Thyroid gland (tissue), 4 donors: ENCODE data around the gene KLHL21.

ENCODE experiments used
- POLR2A ChIP-seq, 2 donors: fragments of 450-650 bp; IDR thresholded peaks; one replicate each; pipeline ENCODE4 v1.6.1; 2017; ENCODE audit warnings: antibody characterized with exemption in 2 of 2, mild to moderate bottlenecking in 2 of 2, moderate library complexity in 1 of 2
- TF ChIP-seq, protein P1 (sequence below), 6 experiments: fragments of 200-600 bp in 3 of 6; fragments of 450-650 bp in 3 of 6; sonication (generic) in 3 of 6; IDR thresholded peaks; one replicate each; pipeline ENCODE4 v1.5.1; 2016 to 2019; ENCODE audit warnings: antibody characterized with exemption in 6 of 6, mild to moderate bottlenecking in 2 of 6, inconsistent platforms in 1 of 6, moderate library complexity in 1 of 6

GRCh38 chr1:6580593-6581409 lies 21.9 kb downstream of the KLHL21 start:
- TF ChIP-seq, protein P1, sequence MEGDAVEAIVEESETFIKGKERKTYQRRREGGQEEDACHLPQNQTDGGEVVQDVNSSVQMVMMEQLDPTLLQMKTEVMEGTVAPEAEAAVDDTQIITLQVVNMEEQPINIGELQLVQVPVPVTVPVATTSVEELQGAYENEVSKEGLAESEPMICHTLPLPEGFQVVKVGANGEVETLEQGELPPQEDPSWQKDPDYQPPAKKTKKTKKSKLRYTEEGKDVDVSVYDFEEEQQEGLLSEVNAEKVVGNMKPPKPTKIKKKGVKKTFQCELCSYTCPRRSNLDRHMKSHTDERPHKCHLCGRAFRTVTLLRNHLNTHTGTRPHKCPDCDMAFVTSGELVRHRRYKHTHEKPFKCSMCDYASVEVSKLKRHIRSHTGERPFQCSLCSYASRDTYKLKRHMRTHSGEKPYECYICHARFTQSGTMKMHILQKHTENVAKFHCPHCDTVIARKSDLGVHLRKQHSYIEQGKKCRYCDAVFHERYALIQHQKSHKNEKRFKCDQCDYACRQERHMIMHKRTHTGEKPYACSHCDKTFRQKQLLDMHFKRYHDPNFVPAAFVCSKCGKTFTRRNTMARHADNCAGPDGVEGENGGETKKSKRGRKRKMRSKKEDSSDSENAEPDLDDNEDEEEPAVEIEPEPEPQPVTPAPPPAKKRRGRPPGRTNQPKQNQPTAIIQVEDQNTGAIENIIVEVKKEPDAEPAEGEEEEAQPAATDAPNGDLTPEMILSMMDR (IDR thresholded peaks at IDR 0.05): no peak
- TF ChIP-seq POLR2A (IDR thresholded peaks at IDR 0.05): no peak
